ENCODE data around the gene CECR2. TPM values are rescaled to one million over a fixed set of nuclear protein-coding genes. Genes with fewer than 3 reads are reported as not detected.
"Not testable (repeated sequence)": the region's sequence is repeated elsewhere in the genome, so short reads cannot be mapped to it uniquely, and the experiment has no call there.

The CECR2 gene
- total RNA-seq, 4 donors from 2014 or later = 1.1 to 2.1 (median 1.3) TPM

- H3K27ac ChIP-seq (replicated peaks in 1 of 4) = peak overlapping the region; percentile 68 to 95 (median 80)
Observed at GRCh38 chr22:17563936-17564391, 194.7 kb downstream of the CECR2 start.

GRCh38 chr22:17566016-17566687 lies 196.9 kb downstream of the CECR2 start:
- not testable (repeated sequence) for H3K4me3 ChIP-seq; H3K27me3 ChIP-seq; H3K9me3 ChIP-seq; H3K36me3 ChIP-seq; DNase-seq (ENCODE audit: extremely low spot score)
- Histone ChIP-seq H3K4me1 (peaks cover 47 to 55% (median 50%) of the 10 kb centered on the region in 4 donors), H3K27ac (replicated peaks in 1 of 4) (peak overlapping the region in 3 of 4 donors; percentile 44 to 95 (median 84))
- intact Hi-C loops (cut with DNase I) = loop anchor here (10.0 kb wide), 1 partner anchor 149 kb away; no protein-coding TSS in a partner anchor
- WGBS = 95% methylated on average over 19 of the region's 19 CpGs

More at GRCh38 chr22:17563936-17564391, 194.7 kb downstream of the CECR2 start:
- no peaks in the 10 kb centered on the region for H3K36me3 ChIP-seq
- intact Hi-C loops (cut with DNase I) = loop anchor here (2.0 to 10.0 kb wide), 3 partner anchors 75 to 173 kb away; partner anchors contain the start of gene BCL2L13
- no peaks in the 10 kb centered on the region for H3K9me3 ChIP-seq
- WGBS = 53% methylated on average over 11 of the region's 11 CpGs
- TF ChIP-seq EP300 (IDR thresholded peaks at IDR 0.05) (peak; percentile 92), POLR2AphosphoS5 (IDR thresholded peaks at IDR 0.05) (peak; percentile 86 to 89), POLR2A (IDR thresholded peaks at IDR 0.05; ENCODE audit: low read depth) (no peak)
- peaks cover 25 to 33% (median 31%) of the 10 kb centered on the region in 4 donors for H3K4me1 ChIP-seq
- no peak for DNase-seq (ENCODE audit: extremely low spot score)
- no peaks in the 10 kb centered on the region for H3K27me3 ChIP-seq
- H3K4me3 ChIP-seq = peak overlapping the region in 3 of 4 donors; percentile 12 to 27 (median 14)

GRCh38 chr22:17566776-17567175 lies 197.5 kb downstream of the CECR2 start:
- Histone ChIP-seq H3K9me3 (no peaks in the 10 kb centered on the region), H3K36me3 (no peaks in the 10 kb centered on the region), H3K4me1 (peaks cover 53 to 61% (median 56%) of the 10 kb centered on the region in 4 donors), H3K27ac (replicated peaks in 1 of 4) (peak overlapping the region in 2 of 4 donors; percentile 44 to 95), H3K27me3 (no peaks in the 10 kb centered on the region), H3K4me3 (no peak overlapping the region)
- TF ChIP-seq EP300 (IDR thresholded peaks at IDR 0.05) (no peak), POLR2AphosphoS5 (IDR thresholded peaks at IDR 0.05) (no peak), POLR2A (IDR thresholded peaks at IDR 0.05; ENCODE audit: low read depth) (no peak), CTCF (IDR thresholded peaks at IDR 0.05) (no peak)
- DNase-seq (ENCODE audit: extremely low spot score) = no peak
- intact Hi-C loops (cut with DNase I) = loop anchor here (10.0 kb wide), 1 partner anchor 148 kb away; no protein-coding TSS in a partner anchor
- 87% methylated on average over 10 of the region's 10 CpGs for WGBS

GRCh38 chr22:17569971-17570511 lies 200.8 kb downstream of the CECR2 start:
- WGBS = 40% methylated on average over 8 of the region's 8 CpGs
- Histone ChIP-seq H3K36me3 (no peaks in the 10 kb centered on the region), H3K4me3 (peak overlapping the region in 3 of 4 donors; percentile 41 to 55 (median 48)), H3K9me3 (no peaks in the 10 kb centered on the region), H3K4me1 (peaks cover 42 to 48% (median 44%) of the 10 kb centered on the region in 4 donors), H3K27me3 (no peaks in the 10 kb centered on the region), H3K27ac (replicated peaks in 1 of 4) (peak overlapping the region; percentile 85 to 97 (median 94))
- TF ChIP-seq POLR2AphosphoS5 (IDR thresholded peaks at IDR 0.05) (peak in 1 of 2 donors; percentile 32), EP300 (IDR thresholded peaks at IDR 0.05) (no peak)
- DNase-seq (ENCODE audit: extremely low spot score) = no peak
- intact Hi-C loops (cut with DNase I) = loop anchor here (10.0 kb wide), 1 partner anchor 145 kb away; no protein-coding TSS in a partner anchor

DNA sequence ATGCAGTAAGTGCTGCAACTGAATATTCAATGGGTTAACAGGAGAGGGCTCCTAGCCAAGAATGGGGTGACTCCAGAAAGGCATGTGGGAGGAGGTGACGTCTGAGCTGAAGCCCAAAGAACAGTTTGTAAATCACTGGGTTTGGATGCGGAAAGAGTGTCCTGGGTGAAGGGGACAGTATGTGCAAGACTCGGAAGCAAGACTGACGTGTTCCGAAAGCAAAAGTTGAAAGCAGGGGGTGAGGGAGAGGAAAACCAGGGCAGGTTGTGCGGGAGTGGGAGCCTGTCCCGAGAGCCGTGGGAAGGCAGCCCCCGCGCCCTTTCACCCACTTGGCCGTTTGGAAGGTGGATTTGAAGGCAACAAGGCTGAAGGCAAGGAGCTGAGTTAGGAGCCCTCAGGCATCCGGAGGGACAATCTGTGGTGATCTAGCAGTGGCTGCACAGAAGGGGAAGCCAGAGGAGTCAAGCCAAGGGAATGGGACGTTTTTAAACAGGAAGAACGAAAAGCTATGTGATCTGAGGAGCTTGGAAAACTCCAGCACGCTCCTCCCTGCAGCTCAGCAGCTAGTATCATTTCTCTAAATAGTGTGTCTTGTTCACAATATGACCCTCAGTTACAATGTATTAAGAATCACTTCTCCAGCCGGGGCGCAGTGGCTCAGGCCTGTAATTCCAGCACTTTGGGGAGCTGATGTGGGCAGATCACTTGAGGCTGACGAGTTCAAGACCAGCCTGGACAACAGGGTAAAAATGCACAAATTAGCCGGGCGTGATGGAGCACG lies 201.8 kb downstream of the CECR2 start:
- DNase-seq (ENCODE audit: extremely low spot score) = peak; percentile 96
- peak; percentile 100 for TF ChIP-seq EP300 (IDR thresholded peaks at IDR 0.05)
- peak; percentile 99 for TF ChIP-seq POLR2AphosphoS5 (IDR thresholded peaks at IDR 0.05)
- no peak for TF ChIP-seq POLR2A (IDR thresholded peaks at IDR 0.05; ENCODE audit: low read depth)
- intact Hi-C loops (cut with DNase I) = no loop called here
- no peaks in the 10 kb centered on the region for H3K9me3 ChIP-seq
- peak overlapping the region; percentile 27 to 55 (median 44) for H3K4me3 ChIP-seq
- 25% methylated on average over 21 of the region's 21 CpGs for WGBS
- peaks cover 41 to 48% (median 42%) of the 10 kb centered on the region in 4 donors for H3K4me1 ChIP-seq
- no peaks in the 10 kb centered on the region for H3K27me3 ChIP-seq
- peak overlapping the region; percentile 85 to 97 (median 94) for H3K27ac ChIP-seq (replicated peaks in 1 of 4)
- H3K36me3 ChIP-seq = no peaks in the 10 kb centered on the region

GRCh38 chr22:17575151-17575550 lies 205.9 kb downstream of the CECR2 start:
- no peaks in the 10 kb centered on the region for H3K9me3 ChIP-seq
- no peak overlapping the region for H3K4me3 ChIP-seq
- intact Hi-C loops (cut with DNase I) = no loop called here
- H3K27ac ChIP-seq (replicated peaks in 1 of 4) = no peak overlapping the region
- no peaks in the 10 kb centered on the region for H3K27me3 ChIP-seq
- TF ChIP-seq CTCF (IDR thresholded peaks at IDR 0.05) = no peak
- TF ChIP-seq POLR2A (IDR thresholded peaks at IDR 0.05; ENCODE audit: low read depth) = no peak
- no peak for TF ChIP-seq POLR2AphosphoS5 (IDR thresholded peaks at IDR 0.05)
- TF ChIP-seq EP300 (IDR thresholded peaks at IDR 0.05) = no peak
- no peaks in the 10 kb centered on the region for H3K36me3 ChIP-seq
- WGBS = 86% methylated on average over 5 of the region's 5 CpGs
- DNase-seq (ENCODE audit: extremely low spot score) = no peak
- peaks cover 28 to 46% (median 40%) of the 10 kb centered on the region in 4 donors for H3K4me1 ChIP-seq
